Measurements from ENCODE around the gene ELF3.

DNA sequence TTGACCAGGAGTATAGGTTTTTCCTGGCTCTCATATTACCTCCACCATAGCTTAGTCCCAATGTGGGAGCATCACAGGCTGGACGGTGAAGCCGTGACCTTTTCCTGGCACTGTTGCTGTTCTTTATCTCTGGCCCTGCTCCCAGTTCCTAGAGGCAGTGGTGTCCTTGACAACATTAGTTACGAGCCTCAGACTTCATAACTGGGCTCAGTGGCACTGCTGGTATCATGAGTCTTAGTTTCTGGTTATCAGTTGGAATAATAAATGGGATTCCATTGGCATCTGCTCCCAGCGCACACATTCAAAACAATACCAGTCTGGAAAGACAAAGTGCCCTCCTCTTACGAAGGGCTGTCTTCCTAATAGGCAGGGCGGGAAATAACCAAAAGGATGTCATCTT is 20.0 kb upstream of the ELF3 start:
- TF ChIP-seq CEBPB (IDR thresholded peaks at IDR 0.05; ENCODE audit: low read depth, low read length): no peak
- no peak for TF ChIP-seq POLR2A (IDR thresholded peaks at IDR 0.05; ENCODE audit: control extremely low read depth in 1 of 2, low read depth in 2 of 2, low read length in 2 of 2)
- TF ChIP-seq TAF1 (IDR thresholded peaks at IDR 0.05; ENCODE audit: low read depth, low read length): no peak
- TF ChIP-seq, protein P1, sequence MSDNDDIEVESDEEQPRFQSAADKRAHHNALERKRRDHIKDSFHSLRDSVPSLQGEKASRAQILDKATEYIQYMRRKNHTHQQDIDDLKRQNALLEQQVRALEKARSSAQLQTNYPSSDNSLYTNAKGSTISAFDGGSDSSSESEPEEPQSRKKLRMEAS (IDR thresholded peaks at IDR 0.05): no peak
- TF ChIP-seq, protein P2, sequence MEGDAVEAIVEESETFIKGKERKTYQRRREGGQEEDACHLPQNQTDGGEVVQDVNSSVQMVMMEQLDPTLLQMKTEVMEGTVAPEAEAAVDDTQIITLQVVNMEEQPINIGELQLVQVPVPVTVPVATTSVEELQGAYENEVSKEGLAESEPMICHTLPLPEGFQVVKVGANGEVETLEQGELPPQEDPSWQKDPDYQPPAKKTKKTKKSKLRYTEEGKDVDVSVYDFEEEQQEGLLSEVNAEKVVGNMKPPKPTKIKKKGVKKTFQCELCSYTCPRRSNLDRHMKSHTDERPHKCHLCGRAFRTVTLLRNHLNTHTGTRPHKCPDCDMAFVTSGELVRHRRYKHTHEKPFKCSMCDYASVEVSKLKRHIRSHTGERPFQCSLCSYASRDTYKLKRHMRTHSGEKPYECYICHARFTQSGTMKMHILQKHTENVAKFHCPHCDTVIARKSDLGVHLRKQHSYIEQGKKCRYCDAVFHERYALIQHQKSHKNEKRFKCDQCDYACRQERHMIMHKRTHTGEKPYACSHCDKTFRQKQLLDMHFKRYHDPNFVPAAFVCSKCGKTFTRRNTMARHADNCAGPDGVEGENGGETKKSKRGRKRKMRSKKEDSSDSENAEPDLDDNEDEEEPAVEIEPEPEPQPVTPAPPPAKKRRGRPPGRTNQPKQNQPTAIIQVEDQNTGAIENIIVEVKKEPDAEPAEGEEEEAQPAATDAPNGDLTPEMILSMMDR (IDR thresholded peaks at IDR 0.05; ENCODE audit: control extremely low read depth in 1 of 3, insufficient read depth in 1 of 3, low read depth in 1 of 3, low read length in 3 of 3): no peak
- no peak for TF ChIP-seq RAD21 (IDR thresholded peaks at IDR 0.05 in 1 of 2, conservative IDR thresholded peaks at IDR 0.05 in 1 of 2; ENCODE audit: low read depth in 2 of 2, low read length in 2 of 2)
- TF ChIP-seq RFX5 (IDR thresholded peaks at IDR 0.05; ENCODE audit: borderline replicate concordance, low read depth, low read length): no peak
- no peak for TF ChIP-seq EZH2 (IDR thresholded peaks at IDR 0.05; ENCODE audit: low read depth, low read length, severe bottlenecking)
- no peak for TF ChIP-seq RNF2 (IDR thresholded peaks at IDR 0.05; ENCODE audit: borderline replicate concordance, low read depth, low read length, missing control alignments, poor library complexity, severe bottlenecking)
- TF ChIP-seq SP1 (IDR thresholded peaks at IDR 0.05; ENCODE audit: low read depth, low read length): no peak
- TF ChIP-seq PHF8 (conservative IDR thresholded peaks at IDR 0.05; ENCODE audit: low read depth, low read length): no peak
- no peak for TF ChIP-seq ZNF274 (IDR thresholded peaks at IDR 0.05; ENCODE audit: borderline replicate concordance, extremely low read depth, low read length)
- TF ChIP-seq HDAC2 (IDR thresholded peaks at IDR 0.05; ENCODE audit: borderline replicate concordance in 1 of 2, low read depth in 2 of 2, low read length in 2 of 2): no peak
- no peak for TF ChIP-seq POLR2AphosphoS5 (IDR thresholded peaks at IDR 0.05; ENCODE audit: low read depth, low read length)
